Pons (tissue), 1 donor: Measurements from ENCODE around the gene EFNA4.
"Not testable (repeated sequence)": the region's sequence is repeated elsewhere in the genome, so short reads cannot be mapped to it uniquely, and the experiment has no call there.

ENCODE experiments used
- DNase-seq: peaks from one replicate; pipeline ENCODE4 v3.0.0-alpha.2; 2016; ENCODE audit warnings: low spot score

Gene EFNA4

GRCh38 chr1:155086856-155087535 is 23.5 kb downstream of the EFNA4 start:
- DNase-seq, result no peak

- peak; percentile 69 for DNase-seq
Observed at GRCh38 chr1:155091071-155092051, 27.8 kb downstream of the EFNA4 start.

GRCh38 chr1:155092131-155092530 is 28.6 kb downstream of the EFNA4 start:
- DNase-seq, result no peak

GRCh38 chr1:155092641-155093040 is 29.1 kb downstream of the EFNA4 start:
- no peak for DNase-seq

GRCh38 chr1:155093911-155094621 is 30.5 kb downstream of the EFNA4 start:
- DNase-seq, result peak; percentile 69

GRCh38 chr1:155094622-155094948 is 31.0 kb downstream of the EFNA4 start:
- no peak for DNase-seq

- DNase-seq, result no peak
Observed at GRCh38 chr1:155099331-155099730, 35.8 kb downstream of the EFNA4 start.

GRCh38 chr1:155103325-155103724 is 39.8 kb downstream of the EFNA4 start:
- no peak for DNase-seq

GRCh38 chr1:155104605-155105534 is 41.3 kb downstream of the EFNA4 start:
- no peak for DNase-seq

- no peak for DNase-seq
Observed at GRCh38 chr1:155105604-155106011, 42.1 kb downstream of the EFNA4 start.

GRCh38 chr1:155106862-155107261 is 43.3 kb downstream of the EFNA4 start:
- DNase-seq, result no peak

GRCh38 chr1:155107309-155108264 is 44.0 kb downstream of the EFNA4 start:
- no peak for DNase-seq

GRCh38 chr1:155108296-155108695 is 44.8 kb downstream of the EFNA4 start:
- no peak for DNase-seq

- no peak for DNase-seq
Observed at GRCh38 chr1:155110381-155110780, 46.8 kb downstream of the EFNA4 start.

- DNase-seq, result no peak
Observed at GRCh38 chr1:155110826-155111225, 47.3 kb downstream of the EFNA4 start.

- DNase-seq, result no peak
Observed at GRCh38 chr1:155113450-155113980, 50.0 kb downstream of the EFNA4 start.

- DNase-seq, result no peak
Observed at GRCh38 chr1:155116113-155116764, 52.7 kb downstream of the EFNA4 start.

- DNase-seq, result no peak
Observed at GRCh38 chr1:155117610-155118009, 54.1 kb downstream of the EFNA4 start.

GRCh38 chr1:155118090-155118489 is 54.5 kb downstream of the EFNA4 start:
- DNase-seq, result not testable (repeated sequence)
